ENCODE measurements around the gene WASF2.
"Not testable (repeated sequence)": the region's sequence is repeated elsewhere in the genome, so short reads cannot be mapped to it uniquely, and the experiment has no call there.

Gene WASF2

DNA sequence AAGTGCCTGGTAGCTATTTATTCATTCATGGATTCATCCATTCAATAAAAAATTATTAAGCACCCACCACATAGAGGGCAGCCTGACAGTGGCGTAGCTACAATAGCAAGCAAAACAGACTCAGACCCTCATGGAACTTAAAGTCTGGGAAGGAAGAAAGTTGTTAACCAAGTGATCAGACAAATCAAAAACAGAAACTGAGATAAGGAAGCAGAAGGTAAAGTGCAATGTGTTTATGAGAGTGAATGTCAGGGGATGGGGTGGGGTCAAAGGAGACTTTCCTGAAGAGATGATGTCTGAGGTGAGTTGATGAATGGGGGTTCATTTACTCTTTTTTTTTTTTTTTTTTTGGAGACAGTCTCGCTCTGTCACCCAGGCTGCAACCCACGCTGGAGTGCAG is 2.8 kb upstream of the WASF2 start:
- no peak for DNase-seq

DNA sequence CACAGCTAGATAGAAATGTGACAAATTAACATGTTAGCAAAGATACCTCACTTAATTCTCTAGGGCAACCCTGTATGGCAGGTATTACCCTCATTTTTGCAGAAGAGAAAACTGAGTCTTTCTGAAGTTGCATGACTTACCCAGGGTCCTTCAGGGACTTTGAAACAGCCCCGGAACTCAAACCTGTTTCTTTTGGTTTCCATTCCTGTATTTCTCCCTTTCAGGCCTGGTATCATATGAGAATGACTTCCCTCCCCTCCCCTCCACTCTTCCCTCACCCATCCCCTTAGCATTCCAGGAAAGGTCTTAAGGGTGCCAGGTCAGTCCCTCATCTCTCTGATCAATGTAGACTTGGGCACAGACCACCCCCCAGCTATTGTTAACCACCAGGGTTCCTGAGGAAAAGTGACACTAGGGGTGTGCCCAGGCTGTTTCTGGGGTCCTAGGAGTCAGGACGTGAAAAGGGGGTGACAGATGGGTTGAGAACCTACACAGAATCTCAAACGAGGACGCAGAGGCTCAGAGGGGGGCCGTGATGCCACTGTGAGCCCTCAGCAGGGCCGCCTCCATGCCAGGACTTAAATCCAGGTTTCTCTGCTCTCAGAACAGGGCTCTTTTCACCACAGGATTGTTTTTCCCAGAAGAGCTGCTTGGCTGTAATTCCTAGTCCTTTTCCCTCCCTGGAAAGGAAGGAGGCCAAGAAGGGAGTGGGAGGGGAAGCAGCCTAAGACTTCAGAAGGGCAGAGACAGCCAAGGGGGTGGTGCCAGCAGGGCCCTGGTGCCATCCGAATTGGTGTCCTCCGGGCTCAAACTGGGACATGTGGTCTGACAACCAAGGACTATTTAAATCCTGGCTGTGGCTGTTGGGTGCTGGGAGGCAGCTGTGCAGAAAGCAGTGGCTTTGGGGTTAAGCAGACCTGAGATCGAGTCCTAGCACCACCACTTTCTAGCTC is 2.1 kb upstream of the WASF2 start:
- no peak for DNase-seq

DNA sequence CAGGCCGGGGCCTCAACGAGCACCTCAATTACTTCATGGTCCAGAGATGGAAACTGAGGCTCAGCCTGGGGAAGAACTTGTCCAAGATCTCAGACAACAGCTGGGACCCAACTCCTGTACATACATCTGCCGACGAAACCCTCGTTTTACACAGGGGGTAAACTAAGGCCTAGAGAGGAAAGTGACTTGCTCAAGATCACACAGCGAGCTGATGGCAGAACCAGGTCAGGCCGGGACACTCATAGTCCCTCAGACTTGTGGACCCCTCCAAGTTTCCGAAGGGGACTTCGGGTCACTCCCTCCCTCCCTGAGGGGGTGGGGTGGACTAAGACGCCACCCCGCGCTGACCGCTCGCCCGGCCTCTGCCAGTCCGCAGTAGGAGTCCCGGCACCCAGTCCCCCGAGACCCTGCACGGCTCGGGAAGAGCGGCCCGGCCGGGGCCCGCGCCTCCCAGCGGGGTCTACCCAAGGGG is 430 bp downstream of the WASF2 start:
- peak; percentile 5 for DNase-seq

DNA sequence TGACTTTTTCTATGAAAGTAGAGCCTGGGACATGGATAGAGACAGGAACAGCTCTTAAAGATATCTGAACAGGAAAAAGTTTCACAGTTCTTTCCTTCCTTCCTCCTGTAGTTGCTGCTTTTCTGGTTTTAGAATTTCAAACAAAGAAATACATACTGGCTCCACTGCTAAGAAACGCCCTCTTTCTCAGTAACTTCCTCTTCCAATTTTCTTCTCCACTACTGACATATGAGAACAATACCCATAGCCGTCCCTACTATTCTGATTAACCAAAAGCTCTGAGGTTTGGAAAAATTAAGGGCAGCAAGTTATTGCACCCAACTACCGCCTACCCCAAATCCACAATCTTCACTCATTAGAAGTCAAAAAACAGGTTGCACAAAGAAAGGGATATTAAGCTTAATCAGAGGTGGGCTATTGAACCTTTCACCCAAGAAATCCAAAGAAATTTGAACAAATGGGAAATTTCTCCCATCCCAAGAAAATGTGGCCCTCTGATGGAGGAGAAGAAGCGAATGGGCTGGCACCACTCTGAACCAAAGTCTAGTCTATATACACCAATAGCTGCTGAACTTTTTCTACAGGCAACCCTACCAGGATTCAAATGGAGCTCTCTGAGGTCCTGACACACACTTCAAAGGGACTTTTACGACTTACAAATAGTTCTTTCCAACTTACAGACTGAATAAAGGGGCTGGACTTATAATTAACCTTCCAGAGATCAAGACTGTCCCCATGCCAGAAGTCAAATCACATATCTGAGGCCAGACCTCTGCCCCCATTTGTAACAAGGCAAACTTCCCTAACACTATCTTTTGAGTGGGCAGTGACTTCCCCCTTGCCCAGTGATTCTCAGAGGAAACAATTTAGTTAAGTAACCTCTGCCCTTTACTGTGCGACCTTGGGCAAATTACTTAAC is 1.7 kb downstream of the WASF2 start:
- DNase-seq: no peak

DNA sequence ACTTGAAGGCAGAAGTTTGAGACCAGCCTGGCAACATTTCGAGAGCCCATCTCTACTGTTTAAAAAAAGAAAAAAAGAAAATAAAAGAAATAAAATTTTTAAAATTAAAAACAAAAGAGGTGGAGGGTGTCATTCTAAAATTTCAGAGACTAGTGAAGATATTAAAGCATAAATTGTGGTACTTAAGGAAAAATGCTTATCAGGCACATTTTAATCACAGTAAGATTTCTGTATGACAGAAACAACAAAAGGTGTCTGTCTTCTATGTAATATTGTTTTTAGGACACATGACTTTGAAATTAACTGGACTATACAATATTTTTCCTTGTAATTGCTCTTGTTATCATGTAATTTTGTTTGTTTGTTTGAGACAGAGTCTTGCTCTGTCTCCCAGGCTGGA is 4.6 kb downstream of the WASF2 start:
- no peak for DNase-seq

GRCh38 chr1:27483659-27484058 is 6.3 kb downstream of the WASF2 start:
- DNase-seq: no peak

GRCh38 chr1:27481994-27482620 is 7.9 kb downstream of the WASF2 start:
- no peak for DNase-seq

GRCh38 chr1:27478098-27478497 is 11.9 kb downstream of the WASF2 start:
- DNase-seq: no peak

DNA sequence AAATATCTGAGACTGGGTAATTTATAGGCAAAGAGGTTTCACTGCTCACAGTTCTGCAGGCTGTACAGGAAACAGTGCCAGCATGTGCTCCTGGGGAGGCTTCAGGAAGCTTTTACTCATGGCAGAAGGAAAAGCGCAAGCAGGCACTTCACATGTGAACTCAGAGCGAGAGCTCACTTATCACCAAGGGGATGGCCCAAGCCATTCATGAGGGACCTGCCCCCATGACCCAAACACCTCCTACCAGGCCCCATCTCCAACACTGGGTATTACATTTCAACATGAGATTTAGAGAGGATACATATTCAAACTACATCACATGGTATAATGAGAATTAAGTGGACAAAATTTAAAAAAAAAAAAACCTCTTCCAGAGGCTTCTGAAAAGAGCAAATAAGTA is 13.7 kb downstream of the WASF2 start:
- no peak for DNase-seq

GRCh38 chr1:27475720-27476119 is 14.2 kb downstream of the WASF2 start:
- DNase-seq: no peak

- no peak for DNase-seq
Observed at GRCh38 chr1:27473755-27474154, 16.2 kb downstream of the WASF2 start.

GRCh38 chr1:27472098-27472497 is 17.9 kb downstream of the WASF2 start:
- not testable (repeated sequence) for DNase-seq

- no peak for DNase-seq
Observed at GRCh38 chr1:27471477-27471876, 18.5 kb downstream of the WASF2 start.

DNA sequence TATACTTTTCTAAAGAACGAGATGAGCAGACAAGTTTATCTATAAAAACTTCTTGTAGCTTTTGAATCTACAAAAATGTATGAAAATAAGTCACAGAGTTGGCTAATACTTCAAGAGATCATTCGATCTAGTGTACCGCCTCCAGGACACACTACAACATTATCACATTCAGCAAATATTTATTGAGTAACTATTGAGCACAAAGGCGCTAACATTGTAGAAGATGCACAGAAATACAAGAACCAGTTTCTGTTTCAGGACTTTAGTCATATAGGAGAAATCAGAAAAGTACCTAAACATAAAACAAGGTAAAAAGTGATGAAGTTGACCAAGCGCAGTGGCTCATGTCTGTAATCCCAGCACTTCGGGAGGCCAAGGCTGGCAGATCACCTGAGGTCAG is 20.6 kb downstream of the WASF2 start:
- no peak for DNase-seq

GRCh38 chr1:27468378-27468777 is 21.6 kb downstream of the WASF2 start:
- not testable (repeated sequence) for DNase-seq

- no peak for DNase-seq
Observed at GRCh38 chr1:27464926-27465647, 24.9 kb downstream of the WASF2 start.

DNA sequence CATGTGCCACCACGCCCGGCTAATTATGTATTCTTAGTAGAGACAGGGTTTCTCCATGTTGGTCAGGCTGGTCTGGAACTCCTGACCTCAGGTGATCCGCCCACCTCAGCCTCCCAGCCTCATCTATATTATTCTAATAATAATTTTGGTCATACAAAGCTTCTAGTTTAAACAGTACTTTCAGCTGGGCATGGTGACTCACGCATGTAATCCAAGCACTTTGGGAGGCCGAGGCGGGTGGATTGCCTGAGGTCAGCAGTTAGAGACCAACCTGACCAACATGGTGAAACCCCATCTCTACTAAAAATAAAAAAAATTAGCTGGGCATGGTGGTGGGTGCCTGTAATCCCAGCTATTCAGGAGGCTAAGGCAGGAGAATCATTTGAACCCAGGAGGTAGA is 26.1 kb downstream of the WASF2 start:
- DNase-seq: not testable (repeated sequence)

GRCh38 chr1:27458521-27458920 is 31.4 kb downstream of the WASF2 start:
- DNase-seq: not testable (repeated sequence)

DNA sequence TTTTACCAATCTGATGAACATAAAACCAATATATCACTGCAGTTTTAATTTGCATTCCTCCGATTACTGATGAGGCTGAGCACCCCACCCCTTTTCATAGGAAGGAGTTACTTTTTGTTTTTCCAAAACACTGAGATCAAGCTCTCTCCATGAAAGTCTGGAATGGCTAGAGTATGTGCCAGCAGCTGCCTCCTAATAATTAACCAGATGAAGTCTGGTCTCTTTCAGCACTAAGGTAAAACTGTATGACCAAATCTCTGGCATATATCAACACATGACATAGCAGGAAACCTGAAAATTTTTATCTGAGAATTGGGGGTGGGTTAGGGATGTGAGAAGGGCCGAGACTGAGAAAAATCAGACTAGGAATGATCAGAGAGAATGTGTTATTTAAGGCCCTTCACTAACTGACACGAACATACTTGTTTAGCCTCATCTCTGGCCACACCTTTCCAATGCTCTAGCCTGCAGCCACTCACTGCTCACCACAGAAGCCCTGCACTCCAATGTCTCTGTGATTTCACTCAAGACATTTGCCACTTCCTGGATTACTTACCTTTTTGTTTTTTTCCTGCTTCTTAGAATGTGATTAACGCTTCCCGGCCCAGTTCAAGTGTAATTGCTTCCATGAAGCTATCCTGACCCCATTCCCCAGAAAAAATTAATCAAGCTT is 34.7 kb downstream of the WASF2 start:
- DNase-seq: peak; percentile 33

- no peak for DNase-seq
Observed at GRCh38 chr1:27454610-27455009, 35.4 kb downstream of the WASF2 start.

DNA sequence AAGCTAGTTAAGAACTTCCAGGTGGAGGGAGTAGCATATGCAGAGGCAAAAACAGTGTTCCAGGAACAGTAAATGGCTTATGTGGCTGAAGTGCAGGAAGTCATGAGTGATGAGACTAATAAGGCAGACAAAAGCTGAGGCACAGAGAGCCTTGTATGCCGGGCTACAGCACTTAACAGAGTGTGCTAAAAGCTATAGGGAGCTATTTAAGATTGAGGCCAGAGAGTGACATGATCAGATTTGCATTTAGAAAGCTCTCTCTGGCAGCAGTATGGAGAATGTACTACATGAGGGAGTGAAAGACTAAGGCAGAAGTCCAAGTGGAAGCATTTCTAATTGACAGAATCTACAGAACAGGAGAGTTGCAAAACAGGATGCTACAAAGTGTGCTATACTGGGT is 38.6 kb downstream of the WASF2 start:
- no peak for DNase-seq

- DNase-seq: no peak
Observed at GRCh38 chr1:27448982-27449381, 41.0 kb downstream of the WASF2 start.
